Dermis microvascular lymphatic vessel endothelial cell (primary cell): ENCODE results near the gene YOD1. TPM values are rescaled to one million over a fixed set of nuclear protein-coding genes. Genes with fewer than 3 reads are reported as not detected.
A peak's percentile ranks its signal among the peaks of the same experiment; 100 is the strongest.

ENCODE experiments used
- DNase-seq, 2 donors: peaks; one replicate each; pipeline versions ENCODE4 v3.0.0 to v3.0.0-alpha.2; 2010; ENCODE audit warnings: low read depth in 2 of 2
- total RNA-seq: library from RNA; depleted of rRNA; stranded (reverse); fragments of >200 nt; gene quantifications from 2 replicates; pipeline ENCODE4 v1.2.1, GENCODE V29; 2014

The YOD1 gene
- total RNA-seq: 5.1 and 5.8 TPM in 2 replicates

- DNase-seq: peak in 1 of 2 donors; percentile 2
Measured at GRCh38 chr1:207051191-207051943, at the start of gene YOD1. Gene YOD1, minus strand, starts transcription at chr1:207051208. Its CDS starts 178 bp downstream, at chr1:207051030.

- no peak for DNase-seq
Measured at GRCh38 chr1:207097871-207098324, 46.9 kb upstream of the YOD1 start.

DNA sequence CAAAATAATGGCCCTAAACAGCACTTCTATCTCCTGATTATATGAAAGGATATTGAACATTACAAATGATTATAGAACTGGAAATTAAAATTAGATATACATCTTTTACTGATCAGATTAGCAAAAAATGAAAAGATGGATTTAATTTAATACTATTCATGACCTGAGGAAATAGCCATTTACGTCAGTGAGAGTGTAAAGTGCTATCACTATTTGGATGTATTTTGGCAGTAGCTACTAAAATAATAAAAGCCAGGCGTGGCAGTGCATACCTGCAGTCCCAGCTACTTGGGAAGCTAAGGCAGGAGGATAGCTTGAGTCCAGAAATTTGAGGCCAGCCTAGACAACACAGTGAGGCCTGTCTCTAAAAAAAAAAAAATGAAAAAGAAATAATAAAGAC, 42.9 kb upstream of the YOD1 start:
- no peak for DNase-seq

- DNase-seq: no peak
Measured at GRCh38 chr1:207091200-207091908, 40.3 kb upstream of the YOD1 start.

DNA sequence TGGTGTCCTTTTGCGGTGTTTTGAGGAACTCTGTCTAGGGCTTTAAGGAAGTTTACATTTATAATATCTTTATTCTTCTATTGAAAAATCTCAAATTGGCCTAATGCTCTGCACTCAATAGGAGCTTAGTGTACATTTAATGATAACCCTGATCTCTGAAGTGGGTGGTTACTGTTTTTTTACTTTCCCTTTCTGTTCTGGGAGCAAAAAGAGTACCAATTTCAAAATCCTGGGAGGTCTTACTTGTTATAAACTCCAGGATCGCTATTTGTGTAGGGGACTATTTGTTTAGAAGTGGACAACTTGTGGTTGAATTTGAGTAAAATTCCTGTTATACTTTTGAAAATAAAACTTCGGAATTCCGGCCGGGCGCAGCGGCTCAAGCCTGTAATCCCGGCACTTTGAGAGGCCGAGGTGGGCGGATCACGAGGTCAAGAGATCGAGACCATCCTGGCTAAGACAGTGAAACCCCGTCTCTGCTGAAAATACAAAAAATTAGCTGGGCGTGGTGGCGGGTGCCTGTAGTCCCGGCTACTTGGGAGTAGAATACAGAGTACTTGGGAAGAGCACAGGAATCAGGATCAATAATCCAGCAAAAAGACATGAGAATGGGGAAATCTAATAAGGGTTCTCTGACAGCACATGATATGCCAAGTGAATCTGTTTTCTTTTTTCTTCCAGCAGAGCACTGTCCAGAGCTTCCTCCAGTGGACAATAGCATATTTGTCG, 38.8 kb upstream of the YOD1 start:
- DNase-seq: no peak

DNA sequence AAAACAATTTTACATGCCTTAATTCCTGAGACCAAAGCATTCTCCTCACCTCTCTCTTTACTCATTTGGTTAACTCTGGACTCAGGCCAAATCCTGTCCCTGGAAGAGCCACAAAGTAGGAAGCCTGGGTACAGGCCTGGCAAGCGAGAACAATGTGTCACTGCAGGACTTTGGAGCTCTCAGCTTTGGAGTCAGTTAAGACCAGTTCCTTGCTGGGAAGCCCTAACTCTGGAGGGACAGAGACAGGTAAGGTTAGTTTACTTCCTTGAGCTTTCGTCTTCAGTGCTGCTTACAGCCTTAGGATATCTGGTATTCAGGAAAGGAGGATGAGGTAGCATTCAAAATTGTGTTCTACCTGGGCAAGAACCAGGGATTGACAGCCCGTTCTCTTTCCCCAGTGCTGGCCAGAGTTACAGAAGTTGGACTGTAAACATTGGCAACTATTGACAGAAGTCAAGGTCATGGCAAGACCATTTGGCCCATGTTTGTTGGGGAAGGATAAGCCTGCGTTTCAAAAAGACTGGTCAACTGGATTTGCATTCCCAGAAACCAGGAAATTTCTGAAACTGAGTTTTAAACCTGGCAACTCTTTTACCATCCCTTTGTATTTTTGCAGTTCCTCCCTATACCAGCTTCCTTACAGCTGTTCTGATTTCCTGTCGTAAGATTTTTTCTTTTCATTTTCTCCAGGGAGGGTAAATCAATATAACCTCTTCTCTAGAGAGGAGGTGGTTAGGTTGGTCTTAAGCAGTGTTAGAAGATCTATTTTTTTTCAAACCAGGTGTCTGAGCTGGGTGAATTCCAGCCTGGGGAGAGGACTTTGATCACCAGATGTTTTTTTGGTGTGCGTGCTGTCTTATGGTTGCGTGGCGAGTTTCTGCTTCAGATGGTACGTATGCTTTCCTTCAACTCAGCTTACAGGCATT, 38.0 kb upstream of the YOD1 start, which contains the start of gene C4BPB:
Gene C4BPB, plus strand, starts transcription at position 160 of the 926 bp plus-strand sequence. Its CDS starts 672 bp downstream, at position 832.
- DNase-seq: no peak

DNA sequence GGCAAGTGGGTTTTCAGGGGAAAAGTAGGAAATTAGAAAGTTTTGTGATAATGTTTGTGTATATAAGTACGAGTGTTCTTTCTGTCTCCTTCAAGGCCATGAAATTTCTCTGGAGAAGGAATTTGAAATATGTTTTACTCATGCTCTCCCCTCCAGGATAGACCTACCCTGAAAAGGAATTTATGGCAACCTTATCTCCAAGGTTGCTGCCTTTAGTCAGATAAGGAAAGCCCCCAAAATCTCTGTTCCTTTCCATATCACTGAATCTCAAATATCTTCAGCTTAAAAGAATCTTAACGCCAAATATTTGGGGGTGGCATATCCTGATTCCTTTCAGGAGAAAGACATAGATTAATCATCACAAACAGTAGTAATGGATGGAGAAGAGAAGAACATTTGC, 37.2 kb upstream of the YOD1 start:
- no peak for DNase-seq

- no peak for DNase-seq
Measured at GRCh38 chr1:207085887-207086286, 34.9 kb upstream of the YOD1 start.

DNA sequence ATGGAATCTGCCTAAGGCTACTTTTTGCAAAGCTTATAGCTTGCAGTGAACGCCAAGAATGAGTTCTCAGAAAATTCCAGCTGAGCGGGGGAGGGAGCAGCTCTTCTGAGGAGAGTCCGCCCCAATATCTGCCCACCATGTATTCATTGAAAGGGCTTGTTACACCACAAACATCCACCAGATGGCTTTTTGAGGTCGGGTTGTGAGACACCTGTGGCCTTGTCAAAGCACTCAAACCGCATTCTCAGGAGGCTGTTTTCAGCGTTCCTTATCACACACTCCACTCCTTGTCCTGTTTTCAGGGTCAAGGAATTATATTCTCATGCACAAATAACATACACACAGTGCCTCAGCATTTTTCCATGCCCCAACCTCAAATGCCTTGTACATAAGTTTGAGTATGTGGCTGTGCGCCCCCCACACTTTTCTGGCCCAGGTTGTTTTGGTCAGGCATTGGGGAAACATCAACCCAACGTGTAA, 33.7 kb upstream of the YOD1 start:
- DNase-seq: peak; percentile 36 to 70

DNA sequence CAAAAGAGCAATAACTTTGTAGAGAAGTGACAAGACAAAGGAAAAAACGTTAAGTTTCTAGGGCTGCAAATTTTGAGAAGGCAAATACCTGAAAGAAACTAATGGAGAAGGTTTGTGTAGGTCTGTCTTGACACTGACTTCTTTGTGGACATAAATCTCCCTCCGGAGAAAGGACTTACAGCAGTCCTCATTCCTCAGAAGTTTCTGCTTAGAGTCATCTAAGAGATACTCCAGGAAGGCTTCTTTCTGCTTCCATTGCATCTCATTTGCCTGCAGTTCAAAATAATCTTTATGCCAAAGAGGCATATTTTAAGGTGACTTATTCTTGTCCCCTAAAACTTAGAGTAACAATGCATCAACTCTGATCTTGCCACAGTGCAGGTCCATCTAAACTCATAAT, 33.2 kb upstream of the YOD1 start:
- no peak for DNase-seq

- DNase-seq: no peak
Measured at GRCh38 chr1:207081806-207082205, 30.8 kb upstream of the YOD1 start.

DNA sequence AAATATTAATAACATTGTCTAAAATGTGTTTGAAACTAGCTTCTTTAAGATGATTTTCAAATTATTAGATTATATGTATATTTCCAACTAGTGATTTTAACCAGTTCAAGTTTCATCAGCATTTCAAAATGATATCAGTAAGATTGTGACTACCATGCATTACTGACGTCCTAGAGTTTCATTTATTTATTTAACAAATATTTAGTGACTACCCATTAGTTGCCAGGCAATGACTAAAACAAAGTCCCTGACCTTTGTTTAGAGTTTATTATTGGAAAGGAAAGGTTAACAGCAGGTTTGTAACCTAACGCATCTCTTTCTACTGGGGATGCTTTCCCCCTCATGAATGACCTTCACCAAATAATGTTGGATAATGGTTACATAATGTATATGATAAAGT, 30.1 kb upstream of the YOD1 start:
- no peak for DNase-seq

GRCh38 chr1:207079706-207080241, 28.8 kb upstream of the YOD1 start:
- DNase-seq: no peak

GRCh38 chr1:207078578-207079132, 27.6 kb upstream of the YOD1 start:
- no peak for DNase-seq

DNA sequence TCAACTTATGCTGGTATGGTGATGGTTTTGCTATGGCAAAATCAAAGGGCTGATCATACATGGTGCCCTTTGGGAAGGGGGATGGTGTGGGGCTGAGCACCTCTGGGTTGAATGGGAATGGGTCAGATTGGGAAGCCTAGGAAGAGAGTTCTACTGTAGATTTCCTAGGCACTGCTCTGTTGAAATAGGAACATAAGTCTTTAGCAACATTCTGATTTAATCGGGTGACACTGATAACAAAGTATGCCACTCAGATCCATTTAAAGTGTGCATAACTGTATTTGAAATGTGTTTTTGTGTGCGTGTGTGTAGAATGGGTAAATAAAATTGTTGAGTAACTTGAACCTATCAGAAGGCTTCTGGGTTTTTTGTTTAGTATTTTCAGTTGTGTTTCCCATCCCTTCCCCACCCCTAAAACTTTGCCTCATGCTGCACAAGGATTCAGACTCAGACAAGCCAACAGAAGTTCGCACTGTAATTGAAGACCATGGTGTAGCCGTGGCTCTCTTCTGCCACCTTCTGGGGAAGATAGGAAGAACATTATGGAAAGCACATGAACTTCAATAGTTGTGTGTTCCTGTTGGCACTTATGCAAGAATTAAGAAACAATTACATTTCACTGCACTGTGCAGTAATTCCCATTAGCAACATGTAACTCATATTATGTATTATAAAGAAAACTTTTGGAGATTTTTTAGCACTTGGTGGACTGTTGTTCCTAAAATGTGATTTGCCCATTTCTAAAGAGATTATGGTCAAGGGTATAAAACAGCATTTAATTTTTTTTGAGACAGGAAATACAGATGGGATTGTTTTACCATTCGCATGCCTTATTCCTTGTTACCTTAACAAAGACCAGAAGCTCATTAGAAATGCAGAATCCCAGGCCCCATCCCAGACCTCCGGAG, 26.7 kb upstream of the YOD1 start:
- DNase-seq: peak; percentile 50 to 71

- no peak for DNase-seq
Measured at GRCh38 chr1:207077012-207077411, 26.0 kb upstream of the YOD1 start.

- DNase-seq: no peak
Measured at GRCh38 chr1:207076181-207076955, 25.4 kb upstream of the YOD1 start.
